ENCODE data around the gene KCTD10.
A peak's percentile ranks its signal among the peaks of the same experiment; 100 is the strongest.

The KCTD10 gene

GRCh38 chr12:109477185-109477962, at the start of gene KCTD10, which contains the start of gene UBE3B:
TSS of gene KCTD10 (minus strand) at chr12:109477300. CDS start at chr12:109477262, 38 bp downstream.
TSS of gene UBE3B (plus strand) at chr12:109477634. CDS start at chr12:109483552, 5,918 bp downstream.
- peak; percentile 71 to 85 (median 74) for DNase-seq (ENCODE audit: low read depth in 2 of 3, low spot score in 2 of 3)

GRCh38 chr12:109525279-109525585, 48.1 kb upstream of the KCTD10 start:
- no peak for DNase-seq (ENCODE audit: low read depth in 2 of 3, low spot score in 2 of 3)

- no peak for DNase-seq (ENCODE audit: low read depth in 2 of 3, low spot score in 2 of 3)
Observed at GRCh38 chr12:109524466-109525278, 47.6 kb upstream of the KCTD10 start.

GRCh38 chr12:109523504-109523903, 46.4 kb upstream of the KCTD10 start:
- no peak for DNase-seq (ENCODE audit: low read depth in 2 of 3, low spot score in 2 of 3)

GRCh38 chr12:109523071-109523470, 46.0 kb upstream of the KCTD10 start:
- no peak for DNase-seq (ENCODE audit: low read depth in 2 of 3, low spot score in 2 of 3)

- no peak for DNase-seq (ENCODE audit: low read depth in 2 of 3, low spot score in 2 of 3)
Observed at GRCh38 chr12:109521831-109522230, 44.7 kb upstream of the KCTD10 start.

- DNase-seq (ENCODE audit: low read depth in 2 of 3, low spot score in 2 of 3), result no peak
Observed at GRCh38 chr12:109519787-109520186, 42.7 kb upstream of the KCTD10 start.

GRCh38 chr12:109518820-109519665, 41.9 kb upstream of the KCTD10 start:
- DNase-seq (ENCODE audit: low read depth in 2 of 3, low spot score in 2 of 3), result peak in 2 of 3 experiments; percentile 12 to 33

- DNase-seq (ENCODE audit: low read depth in 2 of 3, low spot score in 2 of 3), result no peak
Observed at GRCh38 chr12:109517619-109518018, 40.5 kb upstream of the KCTD10 start.

- DNase-seq (ENCODE audit: low read depth in 2 of 3, low spot score in 2 of 3), result no peak
Observed at GRCh38 chr12:109513977-109514376, 36.9 kb upstream of the KCTD10 start.

- DNase-seq (ENCODE audit: low read depth in 2 of 3, low spot score in 2 of 3), result no peak
Observed at GRCh38 chr12:109513051-109513450, 36.0 kb upstream of the KCTD10 start.

GRCh38 chr12:109512608-109513007, 35.5 kb upstream of the KCTD10 start:
- no peak for DNase-seq (ENCODE audit: low read depth in 2 of 3, low spot score in 2 of 3)

GRCh38 chr12:109510196-109510595, 33.1 kb upstream of the KCTD10 start:
- DNase-seq (ENCODE audit: low read depth in 2 of 3, low spot score in 2 of 3), result no peak

- DNase-seq (ENCODE audit: low read depth in 2 of 3, low spot score in 2 of 3), result no peak
Observed at GRCh38 chr12:109504068-109504467, 27.0 kb upstream of the KCTD10 start.

- DNase-seq (ENCODE audit: low read depth in 2 of 3, low spot score in 2 of 3), result no peak
Observed at GRCh38 chr12:109503611-109504010, 26.5 kb upstream of the KCTD10 start.

GRCh38 chr12:109502332-109502731, 25.2 kb upstream of the KCTD10 start:
- no peak for DNase-seq (ENCODE audit: low read depth in 2 of 3, low spot score in 2 of 3)

- DNase-seq (ENCODE audit: low read depth in 2 of 3, low spot score in 2 of 3), result no peak
Observed at GRCh38 chr12:109501299-109501698, 24.2 kb upstream of the KCTD10 start.

GRCh38 chr12:109500406-109501185, 23.5 kb upstream of the KCTD10 start:
- no peak for DNase-seq (ENCODE audit: low read depth in 2 of 3, low spot score in 2 of 3)

- no peak for DNase-seq (ENCODE audit: low read depth in 2 of 3, low spot score in 2 of 3)
Observed at GRCh38 chr12:109497675-109498074, 20.6 kb upstream of the KCTD10 start.

GRCh38 chr12:109496306-109496705, 19.2 kb upstream of the KCTD10 start:
- DNase-seq (ENCODE audit: low read depth in 2 of 3, low spot score in 2 of 3), result no peak

GRCh38 chr12:109495012-109495411, 17.9 kb upstream of the KCTD10 start:
- no peak for DNase-seq (ENCODE audit: low read depth in 2 of 3, low spot score in 2 of 3)
